GM12872 (cell line): Measurements from ENCODE around the gene YJU2.
A peak's percentile ranks its signal among the peaks of the same experiment; 100 is the strongest.

Experiments used
- CTCF ChIP-seq: IDR thresholded peaks from 3 replicates; pipeline ENCODE4 v1.5.1; 2011; ENCODE audit warnings: low read depth, mild to moderate bottlenecking, low read length, moderate library complexity; ENCODE audit not compliant: insufficient read depth

The YJU2 gene

GRCh38 chr19:4232614-4233281 lies 14.1 kb upstream of the YJU2 start:
- TF ChIP-seq CTCF = no peak

GRCh38 chr19:4233282-4233853 lies 13.5 kb upstream of the YJU2 start:
- peak; percentile 97 for TF ChIP-seq CTCF

- no peak for TF ChIP-seq CTCF
Observed at GRCh38 chr19:4234142-4234861, 12.6 kb upstream of the YJU2 start.

- no peak for TF ChIP-seq CTCF
Observed at GRCh38 chr19:4234862-4235201, 12.0 kb upstream of the YJU2 start.

GRCh38 chr19:4238831-4239230 lies 8.0 kb upstream of the YJU2 start:
- TF ChIP-seq CTCF = no peak

GRCh38 chr19:4241824-4242430 lies 5.0 kb upstream of the YJU2 start:
- no peak for TF ChIP-seq CTCF

GRCh38 chr19:4256563-4256962 lies 9.7 kb downstream of the YJU2 start:
- TF ChIP-seq CTCF = peak; percentile 34; the same call in 2 of the 3 replicates
